Measurements from ENCODE around the gene NRXN3.

- TF ChIP-seq GATA2 (IDR thresholded peaks at IDR 0.05; ENCODE audit: low read depth, low read length) (no peak), GATA3 (IDR thresholded peaks at IDR 0.05; ENCODE audit: low read depth, low read length) (no peak)
Observed at GRCh38 chr14:79408696-79409095, 1238.5 kb downstream of the NRXN3 start.

Data from SH-SY5Y (cell line).